ENCODE measurements around the gene ZDHHC11.
"Not testable (repeated sequence)": the region's sequence is repeated elsewhere in the genome, so short reads cannot be mapped to it uniquely, and the experiment has no call there.

The ZDHHC11 gene

DNA sequence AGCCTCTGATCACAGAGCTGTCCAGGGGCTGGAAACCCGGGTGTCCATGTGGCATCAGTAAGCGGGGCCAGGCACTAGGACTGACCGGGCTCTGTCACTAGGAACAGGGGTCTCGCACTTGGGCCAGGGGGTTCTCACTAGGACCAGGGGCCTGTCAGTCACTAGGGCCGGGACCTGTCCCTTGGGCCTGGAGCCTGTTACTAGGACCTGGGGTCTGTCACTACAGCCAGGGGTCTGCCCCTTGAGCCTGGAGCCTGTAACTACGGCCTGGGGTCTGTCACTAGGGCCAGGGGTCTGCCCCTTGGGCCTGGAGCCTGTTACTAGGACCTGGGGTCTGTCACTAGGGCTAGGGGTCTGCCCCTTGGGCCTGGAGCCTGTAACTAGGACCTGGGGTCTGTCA is 76.5 kb downstream of the ZDHHC11 start:
- DNase-seq = not testable (repeated sequence)

GRCh38 chr5:773517-774264 is 77.1 kb downstream of the ZDHHC11 start:
- no peak for DNase-seq

DNA sequence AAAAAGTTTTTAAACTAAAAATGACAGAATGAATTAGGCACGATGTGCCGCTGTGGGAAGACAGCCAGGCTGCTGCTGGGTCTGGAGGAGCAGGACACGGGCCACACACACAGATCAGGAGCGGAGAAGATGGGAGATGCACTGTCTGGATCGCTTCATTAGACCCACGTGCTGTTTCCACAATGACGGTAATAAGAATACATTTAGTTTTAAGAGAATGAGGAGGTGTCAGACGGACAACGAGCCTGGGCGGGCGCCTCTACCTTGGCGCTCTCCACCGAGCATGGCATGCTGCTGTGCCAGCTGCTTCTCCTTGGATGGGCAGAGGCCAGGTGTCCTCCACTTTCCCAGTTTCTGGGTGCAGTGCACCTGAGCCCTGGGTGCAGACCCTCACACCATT is 77.9 kb downstream of the ZDHHC11 start:
- DNase-seq = not testable (repeated sequence)

DNA sequence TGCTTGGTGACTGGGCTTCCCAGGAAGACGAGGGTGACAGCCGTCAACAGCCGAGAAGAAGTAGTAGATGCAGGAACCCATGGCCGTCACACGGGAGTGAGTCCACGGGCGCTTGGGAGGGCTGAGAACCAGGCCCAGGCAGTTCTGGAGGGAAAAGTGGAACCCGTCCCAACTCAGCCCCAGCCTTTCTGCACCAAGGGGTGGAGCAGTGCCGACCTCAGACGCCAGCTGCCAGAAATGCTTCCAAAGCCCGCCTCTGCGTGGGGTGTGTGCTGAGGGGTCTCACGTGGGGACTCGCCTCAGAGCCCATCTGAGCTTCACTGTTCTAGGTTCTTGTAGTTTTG is 78.3 kb downstream of the ZDHHC11 start:
- DNase-seq = not testable (repeated sequence)

- DNase-seq = not testable (repeated sequence)
Observed at GRCh38 chr5:771841-772546, 78.8 kb downstream of the ZDHHC11 start.

- DNase-seq = not testable (repeated sequence)
Observed at GRCh38 chr5:771087-771781, 79.6 kb downstream of the ZDHHC11 start.

GRCh38 chr5:770585-770984 is 80.2 kb downstream of the ZDHHC11 start:
- not testable (repeated sequence) for DNase-seq

DNA sequence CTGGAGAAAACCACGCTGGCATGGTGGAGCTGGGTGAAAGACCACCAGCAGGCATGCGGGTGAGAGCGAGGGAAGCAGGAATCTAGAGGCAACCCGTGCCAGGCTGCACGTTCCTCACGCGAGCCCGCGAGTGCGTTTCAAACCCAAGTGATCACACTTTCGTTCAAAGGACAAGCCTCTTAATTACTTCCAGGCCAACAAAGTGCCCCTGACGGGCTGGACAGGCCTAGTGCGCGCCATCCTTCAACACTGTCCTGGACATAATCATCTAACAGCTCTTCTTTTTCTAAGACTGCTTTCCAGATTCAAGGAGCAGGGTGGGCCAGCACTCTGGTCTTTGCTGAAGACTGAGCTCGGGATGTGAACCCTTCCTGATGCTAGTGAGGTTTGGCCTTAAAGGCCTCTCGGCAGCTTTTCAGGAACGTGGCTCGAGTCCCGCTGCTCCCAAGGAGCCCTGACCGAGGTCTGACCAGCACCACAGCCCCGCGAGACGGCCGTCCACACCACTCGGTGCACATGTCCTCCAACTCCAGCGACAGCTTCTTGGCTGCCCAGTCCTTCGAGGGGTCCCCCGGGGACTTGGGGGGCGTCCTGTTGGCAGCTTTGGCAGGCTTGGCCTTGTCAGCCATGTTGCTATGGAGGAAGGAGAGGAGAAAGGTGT is 81.2 kb downstream of the ZDHHC11 start:
- DNase-seq = not testable (repeated sequence)

DNA sequence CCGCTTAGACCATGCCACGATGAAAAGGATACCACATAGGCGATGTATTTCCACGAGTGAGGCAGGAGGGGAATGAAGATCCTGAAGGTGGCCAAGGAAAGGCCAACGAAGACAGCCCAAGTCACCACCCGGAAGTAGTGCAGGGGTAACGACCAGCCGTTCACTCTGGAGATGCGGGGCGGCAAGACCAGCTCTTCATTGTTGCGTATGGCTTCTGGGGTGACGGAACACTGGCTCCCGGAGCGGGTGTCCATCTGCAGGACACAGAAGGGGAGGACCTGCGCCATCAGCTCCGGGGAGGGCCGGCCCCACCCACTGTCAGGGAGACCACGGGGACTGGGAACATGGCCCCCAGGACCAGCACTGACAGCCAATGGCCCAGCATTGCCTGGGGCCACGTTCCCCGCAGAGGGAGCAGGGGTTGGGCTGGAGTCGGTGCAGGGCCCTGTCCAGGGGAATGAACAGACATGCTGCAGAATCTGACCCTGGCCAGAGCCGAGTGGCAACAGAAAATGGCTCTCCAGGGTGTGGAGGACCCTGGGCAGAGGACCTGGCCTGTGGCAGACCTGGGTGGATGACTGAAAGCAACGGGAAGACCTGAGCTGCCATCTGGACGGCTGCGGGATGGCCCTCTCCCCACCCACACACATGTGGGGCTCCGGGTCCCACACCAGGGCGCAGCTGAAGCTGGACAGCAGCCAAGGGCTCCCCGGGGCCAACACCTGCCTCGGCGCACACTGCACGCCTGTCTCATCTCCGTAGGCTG is 83.9 kb downstream of the ZDHHC11 start:
- no peak for DNase-seq

GRCh38 chr5:765948-766631 is 84.7 kb downstream of the ZDHHC11 start:
- no peak for DNase-seq

- DNase-seq = no peak
Observed at GRCh38 chr5:763998-764781, 86.6 kb downstream of the ZDHHC11 start.

GRCh38 chr5:763397-763796 is 87.4 kb downstream of the ZDHHC11 start:
- DNase-seq = no peak

DNA sequence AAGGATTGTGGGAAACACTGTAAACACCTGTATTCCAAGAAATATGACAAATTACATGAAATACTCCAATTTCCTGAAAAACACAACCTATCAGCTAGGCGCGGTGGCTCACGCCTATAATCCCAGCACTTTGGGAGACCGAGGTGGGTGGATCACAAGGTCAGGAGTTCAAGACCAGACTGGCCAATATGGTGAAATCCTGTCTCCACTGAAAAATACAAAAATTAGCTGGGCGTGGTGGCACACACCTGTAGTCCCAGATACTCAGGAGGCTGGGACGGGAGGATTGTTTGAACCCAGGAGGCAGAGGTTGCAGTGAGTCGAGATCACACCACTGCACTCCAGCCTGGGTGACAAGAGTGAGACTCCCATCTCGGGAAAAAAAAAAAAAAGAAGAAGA is 87.8 kb downstream of the ZDHHC11 start:
- not testable (repeated sequence) for DNase-seq

GRCh38 chr5:761854-762710 is 88.7 kb downstream of the ZDHHC11 start:
- no peak for DNase-seq

- no peak for DNase-seq
Observed at GRCh38 chr5:761059-761771, 89.6 kb downstream of the ZDHHC11 start.

- no peak for DNase-seq
Observed at GRCh38 chr5:760363-761058, 90.3 kb downstream of the ZDHHC11 start.

DNA sequence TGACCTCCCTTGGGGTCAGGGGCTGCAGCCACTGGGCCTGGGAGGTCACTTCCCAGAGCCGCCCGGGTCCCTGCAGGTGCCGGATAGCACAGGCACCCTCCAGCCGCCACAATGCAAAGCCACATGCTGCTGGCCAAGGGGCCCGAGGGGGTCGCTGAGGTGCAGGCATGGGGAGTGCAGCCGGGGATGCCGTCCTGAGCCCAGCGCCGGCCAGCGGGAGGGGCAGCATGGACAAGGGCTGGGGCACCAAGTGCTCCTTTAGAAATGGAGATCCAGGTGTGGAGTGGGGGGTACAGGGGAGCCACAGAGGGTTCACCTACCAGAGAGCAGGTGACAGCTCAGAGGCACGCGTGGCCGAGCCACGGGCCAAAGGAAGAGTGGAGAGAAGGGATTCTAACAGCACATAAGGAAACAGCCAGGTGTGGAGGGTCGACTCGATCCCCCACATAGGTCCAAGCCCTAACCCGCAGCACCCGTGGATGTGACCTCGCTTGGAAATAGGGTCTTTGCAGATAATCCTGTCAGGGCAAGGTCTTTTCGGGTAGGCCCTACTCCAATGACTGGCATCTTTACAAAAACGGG is 90.9 kb downstream of the ZDHHC11 start:
- DNase-seq = no peak

- DNase-seq = peak; percentile 21 to 22
Observed at GRCh38 chr5:759111-759751, 91.6 kb downstream of the ZDHHC11 start.

Data from NCI-H2081 (cell line).